ENCODE results near the gene KRTAP15-1.

Gene KRTAP15-1

GRCh38 chr21:30439975-30440374, at the start of gene KRTAP15-1:
TSS of gene KRTAP15-1 (plus strand) at chr21:30440275. CDS start at chr21:30440328, 53 bp downstream.
- DNase-seq, result no peak

DNA sequence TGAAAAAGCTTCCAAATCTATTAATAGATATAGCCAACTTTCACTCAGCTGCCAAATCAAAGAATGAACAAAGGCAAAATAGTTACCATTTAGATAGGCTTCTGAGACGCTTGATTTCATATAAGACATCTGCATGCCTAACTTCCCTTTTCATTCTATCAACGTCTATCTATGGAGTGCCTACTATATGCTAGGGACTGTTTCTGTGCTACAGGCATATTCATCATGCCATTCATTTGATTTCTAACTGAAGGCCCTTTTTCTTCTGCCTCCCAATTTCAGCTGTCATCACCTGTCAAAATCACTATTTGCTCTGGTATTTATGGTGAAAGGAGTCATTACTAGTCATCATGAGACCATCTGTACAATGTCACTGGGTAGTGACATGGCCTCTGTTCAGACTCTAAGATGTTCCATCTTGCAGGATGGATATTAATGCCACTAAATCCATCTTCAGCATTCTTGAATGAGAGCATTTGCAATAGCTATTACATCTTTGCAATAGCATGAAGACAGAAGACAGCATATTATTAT, 48.5 kb upstream of the KRTAP15-1 start:
- no peak for DNase-seq

DNA sequence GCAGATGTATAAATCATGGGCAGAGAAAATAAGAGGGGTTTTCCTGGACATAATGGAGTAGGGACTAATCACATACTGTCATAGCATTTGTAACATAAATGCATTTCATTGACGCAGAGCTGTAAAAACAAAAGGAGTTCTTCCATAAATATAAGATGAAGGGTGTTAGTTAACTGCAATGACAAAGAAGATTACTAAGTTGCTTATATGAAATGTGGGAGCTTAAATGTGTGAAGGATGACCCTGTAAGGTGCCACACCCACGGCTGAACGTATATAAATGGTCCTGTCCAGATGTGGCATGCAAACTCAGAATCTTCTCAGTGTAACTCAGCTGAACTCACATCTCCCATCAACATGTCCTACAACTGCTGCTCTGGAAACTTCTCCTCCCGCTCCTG, 44.3 kb upstream of the KRTAP15-1 start, which contains the start of gene KRTAP13-1:
Gene KRTAP13-1 (plus strand): TSS at position 301 of the 400 bp plus-strand sequence. CDS start 56 bp downstream, at position 357.
- DNase-seq, result no peak

DNA sequence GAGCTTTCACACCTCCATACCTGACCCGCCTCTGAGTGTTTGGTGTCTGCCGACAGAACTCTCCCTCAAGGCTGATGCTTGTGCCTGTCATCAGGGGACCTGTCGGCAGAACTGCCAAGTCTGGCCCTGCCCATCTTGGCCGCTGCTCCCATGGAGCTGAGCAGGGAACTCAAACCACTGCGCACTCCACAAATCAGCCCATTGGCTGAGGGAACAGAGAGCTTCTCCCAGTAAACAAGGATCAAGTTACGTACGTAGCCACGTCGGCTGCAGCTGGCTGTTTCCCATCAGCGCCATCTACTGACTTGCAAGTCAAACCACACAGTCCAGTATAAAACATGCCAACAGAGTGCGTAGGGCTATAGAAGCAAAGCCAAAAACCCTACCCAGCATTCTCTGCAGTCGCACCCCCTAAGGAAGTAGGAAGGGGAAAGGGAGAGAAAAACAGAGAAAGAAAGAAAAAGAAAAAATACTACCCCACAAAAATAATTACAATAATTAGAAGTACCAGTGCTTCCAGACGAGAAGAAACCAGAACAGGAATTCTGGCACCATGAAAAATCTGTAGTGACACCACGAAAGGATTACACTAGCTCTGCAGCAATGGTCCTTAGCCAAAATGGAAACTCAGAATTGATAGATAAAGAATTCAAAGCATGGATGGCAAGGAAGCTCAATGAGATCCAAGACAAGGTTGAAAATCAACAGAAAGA, 31.1 kb upstream of the KRTAP15-1 start:
- peak; percentile 25 for DNase-seq

DNA sequence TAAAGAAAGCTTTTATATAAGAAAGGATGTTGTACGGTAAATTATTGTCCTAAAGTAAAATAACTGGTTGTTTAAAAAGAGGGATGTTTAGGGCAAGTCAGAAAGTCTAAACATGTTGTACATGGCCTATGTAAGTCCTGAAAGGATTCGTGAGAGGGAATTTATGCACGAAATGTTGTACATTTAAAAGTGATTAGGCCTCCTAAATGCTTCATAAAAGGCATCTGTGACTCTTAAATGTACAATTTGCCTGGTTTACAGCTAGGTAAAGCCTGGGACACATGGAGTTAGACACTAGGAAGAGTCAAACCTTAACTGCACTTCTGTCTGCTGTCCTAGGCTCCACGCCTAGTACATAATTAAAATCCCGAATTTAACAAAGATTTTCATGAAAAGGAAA, 24.1 kb upstream of the KRTAP15-1 start:
- no peak for DNase-seq

DNA sequence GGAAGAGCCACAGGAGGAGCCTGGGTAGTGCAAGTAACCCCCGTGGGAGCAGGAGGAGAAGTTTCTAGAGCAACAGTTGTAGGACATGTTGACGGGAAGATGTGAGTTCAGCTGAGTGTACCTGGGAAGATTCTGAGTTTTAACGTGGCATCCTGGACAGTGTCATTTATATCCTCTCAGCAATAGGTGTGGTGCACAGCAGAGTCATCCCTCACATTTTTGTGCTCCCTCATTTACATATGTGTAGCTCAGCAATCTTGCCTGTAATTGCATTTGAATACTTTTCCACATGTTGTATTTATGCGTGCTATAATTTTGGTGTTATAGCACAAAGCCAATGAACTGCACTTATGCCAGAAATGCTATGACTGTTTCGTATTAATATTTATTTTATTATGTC, 14.2 kb upstream of the KRTAP15-1 start, which contains the start of gene KRTAP13-3:
Gene KRTAP13-3 (minus strand): TSS at position 101 of the 400 bp plus-strand sequence. CDS start 14 bp downstream, at position 87.
- no peak for DNase-seq

- no peak for DNase-seq
Measured at GRCh38 chr21:30426731-30427130, 13.3 kb upstream of the KRTAP15-1 start.

DNA sequence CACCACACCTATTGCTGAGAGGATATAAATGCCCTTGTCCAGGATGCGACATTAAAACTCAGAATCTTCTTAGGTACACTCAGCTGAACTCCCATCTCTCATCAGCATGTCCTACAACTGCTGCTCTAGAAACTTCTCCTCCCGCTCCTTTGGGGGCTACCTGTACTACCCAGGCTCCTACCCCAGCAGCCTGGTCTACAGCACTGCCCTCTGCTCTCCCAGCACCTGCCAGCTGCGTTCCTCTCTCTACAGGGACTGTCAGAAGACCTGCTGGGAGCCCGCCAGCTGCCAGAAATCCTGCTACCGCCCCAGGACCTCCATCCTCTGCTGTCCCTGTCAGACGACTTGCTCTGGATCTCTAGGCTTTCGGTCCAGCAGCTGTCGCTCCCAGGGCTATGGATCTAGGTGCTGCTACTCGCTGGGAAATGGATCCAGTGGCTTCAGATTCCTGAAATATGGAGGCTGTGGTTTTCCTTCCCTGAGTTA, 9.9 kb upstream of the KRTAP15-1 start, which contains the start of gene KRTAP13-4:
Gene KRTAP13-4 (plus strand): TSS at position 51 of the 486 bp plus-strand sequence. CDS start 56 bp downstream, at position 107.
- no peak for DNase-seq

- DNase-seq, result peak; percentile 26
Measured at GRCh38 chr21:30434033-30434631, 5.9 kb upstream of the KRTAP15-1 start.

- no peak for DNase-seq
Measured at GRCh38 chr21:30437010-30437565, 3.0 kb upstream of the KRTAP15-1 start.

GRCh38 chr21:30443226-30443625, 3.2 kb downstream of the KRTAP15-1 start:
- DNase-seq, result no peak

GRCh38 chr21:30444204-30444603, 4.1 kb downstream of the KRTAP15-1 start:
- no peak for DNase-seq

DNA sequence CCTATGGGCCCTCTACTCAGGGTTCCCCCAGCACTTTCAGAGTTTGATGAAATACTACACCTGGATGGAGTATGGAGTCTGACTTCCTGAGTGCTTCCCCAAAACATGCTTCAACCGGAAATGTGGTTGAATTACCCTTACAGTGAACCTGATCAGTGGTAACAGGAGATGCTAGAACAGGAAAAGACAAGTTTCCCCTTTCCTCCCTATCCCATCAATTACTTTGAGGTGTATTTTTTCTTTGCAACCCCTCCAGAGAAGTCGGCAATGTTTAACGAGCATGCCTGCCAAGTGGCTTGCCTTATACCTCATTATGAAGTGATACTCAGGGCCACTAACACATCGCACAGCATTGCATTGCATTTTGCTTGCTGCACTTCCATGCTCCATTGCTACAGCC, 7.0 kb downstream of the KRTAP15-1 start:
- no peak for DNase-seq

DNA sequence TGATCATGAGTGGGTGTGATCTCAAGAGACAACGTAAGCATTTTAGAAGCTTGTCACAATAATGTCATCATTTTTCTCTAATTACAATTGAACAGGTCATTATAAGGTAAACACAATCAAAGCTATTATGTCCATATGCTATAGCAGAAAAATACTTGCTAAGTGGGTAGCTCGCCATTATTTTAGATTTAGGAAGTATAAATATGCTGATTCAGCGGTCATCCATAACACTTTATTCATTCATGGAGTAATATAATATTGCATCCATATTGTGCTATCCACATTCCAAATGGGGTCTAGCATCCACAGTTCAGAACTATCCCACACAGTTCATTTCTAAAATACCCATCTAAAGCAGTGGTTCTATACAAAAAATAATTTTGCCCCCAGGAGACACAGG, 8.4 kb downstream of the KRTAP15-1 start:
- DNase-seq, result no peak

GRCh38 chr21:30463713-30464112, 23.6 kb downstream of the KRTAP15-1 start:
- no peak for DNase-seq

DNA sequence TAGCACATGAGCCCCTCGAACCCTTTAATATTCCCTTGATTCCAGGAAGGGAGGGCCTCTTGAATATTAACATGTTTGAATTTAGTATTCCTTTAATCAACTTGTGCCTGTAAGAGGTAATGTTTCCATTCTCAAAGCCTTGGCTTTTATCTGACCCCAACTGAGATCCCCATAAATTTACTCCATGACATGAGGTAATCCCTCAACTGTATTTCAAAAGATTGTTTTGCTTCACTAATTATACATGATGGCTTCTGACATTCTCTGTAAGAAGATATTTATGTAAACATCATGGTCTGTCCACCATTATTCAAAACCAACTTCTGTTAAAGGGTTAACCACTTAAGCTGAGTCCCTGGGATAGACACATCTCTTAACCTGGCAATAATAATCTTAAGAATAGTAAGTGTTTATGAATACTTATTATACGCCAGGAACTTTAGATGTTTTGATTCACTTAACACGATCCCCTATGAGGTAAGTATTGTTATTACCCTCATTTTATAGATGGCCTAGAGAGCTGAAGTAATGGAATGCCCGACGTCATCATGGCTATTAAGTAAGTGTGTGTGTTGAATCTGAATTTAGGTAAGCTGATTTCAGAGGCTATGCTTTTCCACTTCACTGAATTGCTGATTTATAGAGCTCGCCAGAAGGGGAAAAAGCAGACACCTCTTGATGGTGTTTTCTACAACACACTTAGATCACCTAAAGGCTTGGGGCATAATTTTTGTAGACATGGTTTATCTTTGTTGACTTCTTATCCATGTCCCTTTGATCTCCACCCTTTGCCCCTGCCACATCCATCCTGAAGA, 29.0 kb downstream of the KRTAP15-1 start:
- DNase-seq, result no peak

DNA sequence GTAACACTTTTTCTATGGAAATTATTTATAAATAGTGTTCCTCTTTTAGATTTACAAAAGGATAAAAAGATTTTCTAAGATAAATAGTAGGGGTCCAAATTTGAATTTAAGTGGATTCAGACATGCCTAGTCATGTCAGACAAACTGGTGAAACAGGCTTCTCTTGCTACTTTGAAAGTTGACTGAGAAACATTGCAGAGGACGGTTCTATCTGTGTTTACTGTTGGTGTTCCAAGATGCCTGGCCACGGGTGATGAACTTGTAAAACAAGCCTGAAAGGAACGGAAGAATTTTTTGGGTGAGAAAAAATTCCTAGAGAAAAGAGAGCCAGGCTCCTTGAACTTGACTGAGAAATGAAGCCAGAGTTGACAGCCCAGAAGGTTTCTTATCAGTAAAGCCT, 37.9 kb downstream of the KRTAP15-1 start:
- no peak for DNase-seq

DNA sequence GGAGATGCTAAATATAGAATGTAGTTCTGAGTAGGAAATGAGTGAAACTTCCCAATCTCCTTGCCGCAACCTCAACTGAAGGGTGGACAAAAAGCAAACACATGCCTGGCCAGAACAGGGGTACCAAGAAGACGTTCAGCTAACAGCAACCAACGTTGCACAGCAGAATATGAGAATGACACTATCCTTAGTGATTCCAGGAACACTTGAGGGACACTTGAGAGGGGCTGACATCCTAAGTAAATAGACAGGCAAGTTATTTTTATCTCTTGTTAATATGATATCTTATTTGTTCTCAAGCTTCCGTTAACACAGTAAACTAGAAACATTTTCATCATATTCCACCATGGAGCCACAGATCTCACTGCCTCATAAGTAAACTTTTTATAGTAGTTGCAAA, 39.2 kb downstream of the KRTAP15-1 start:
- DNase-seq, result no peak

DNA sequence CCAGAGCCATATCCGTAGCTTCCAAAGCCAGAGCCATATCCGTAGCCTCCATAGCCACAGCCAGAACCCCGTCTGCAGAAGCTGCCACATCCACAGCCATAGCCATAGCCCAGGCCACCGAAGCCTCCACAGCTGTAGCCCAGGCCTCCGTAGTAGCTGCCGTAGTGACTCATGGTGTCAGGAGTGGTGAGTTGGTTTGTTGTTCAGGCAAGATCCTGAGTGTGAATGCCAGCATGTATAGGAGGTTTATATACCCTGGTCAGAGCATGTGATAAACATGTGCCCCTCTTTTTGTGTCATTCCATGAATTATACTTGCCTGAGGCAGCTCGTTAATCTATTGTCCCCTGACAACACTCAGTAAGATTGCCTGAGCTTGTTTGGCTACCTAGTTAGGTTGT, 40.1 kb downstream of the KRTAP15-1 start, which contains the start of gene KRTAP19-1:
Gene KRTAP19-1 (minus strand): TSS at position 223 of the 400 bp plus-strand sequence. CDS start 50 bp downstream, at position 173.
- DNase-seq, result no peak

DNA sequence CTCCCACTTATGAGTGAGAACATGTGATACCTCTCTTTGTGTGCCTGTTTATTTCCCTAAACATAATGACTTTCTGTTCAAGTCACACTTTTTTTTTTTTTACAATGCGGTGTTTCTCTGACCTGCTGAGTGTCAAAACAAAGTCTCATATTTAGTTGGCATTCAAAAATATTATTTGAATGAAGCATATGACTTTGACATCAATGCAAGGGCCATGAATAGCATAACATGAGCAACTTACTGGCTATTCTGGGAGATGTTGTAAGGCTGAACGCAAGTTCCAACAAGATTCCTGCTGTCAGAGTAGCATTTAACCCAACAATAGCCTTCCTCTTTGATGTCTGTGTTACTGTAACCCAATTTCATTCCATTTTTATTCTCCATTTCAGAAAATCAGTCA, 42.1 kb downstream of the KRTAP15-1 start:
- DNase-seq, result no peak

- DNase-seq, result no peak
Measured at GRCh38 chr21:30486180-30486579, 46.1 kb downstream of the KRTAP15-1 start.

DNA sequence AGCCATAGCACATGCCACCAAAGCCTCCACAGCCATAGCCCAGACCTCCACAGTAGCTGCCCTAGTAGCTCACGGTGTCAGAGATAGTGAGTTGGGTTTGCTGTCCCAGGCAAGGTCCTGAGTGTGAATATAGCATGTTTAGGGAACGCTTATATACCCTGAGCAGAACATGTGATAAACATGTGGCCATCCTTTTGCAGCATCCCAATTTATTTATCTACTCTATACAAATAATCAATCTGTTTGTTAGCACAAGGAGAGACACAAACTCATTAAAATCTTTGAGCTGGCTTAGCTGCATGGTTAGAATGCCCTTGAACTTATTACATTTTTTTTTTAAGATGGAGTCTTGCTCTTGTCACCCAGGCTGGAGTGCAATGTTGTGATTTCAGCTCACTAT, 47.3 kb downstream of the KRTAP15-1 start, which contains the start of gene KRTAP19-2:
Gene KRTAP19-2 (minus strand): TSS at position 101 of the 400 bp plus-strand sequence. CDS start 88 bp downstream, at position 13.
- DNase-seq, result no peak

All from hematopoietic multipotent progenitor cell treated with erythropoietin and hydrocortisone succinate and interleukin-3 and kit ligand, for 8 days (in vitro differentiated cells).